GM21737 (cell line): ENCODE measurements around the gene TRAIP.
A peak's percentile ranks its signal among the peaks of the same experiment; 100 is the strongest.
"Not testable (repeated sequence)": the region's sequence is repeated elsewhere in the genome, so short reads cannot be mapped to it uniquely, and the experiment has no call there.

Experiments
- ATAC-seq: cut with Tn5 transposase; IDR thresholded peaks from one replicate; pipeline ENCODE4 v1.9.1; 2021; ENCODE audit warnings: mild to moderate bottlenecking, moderate library complexity; ENCODE audit not compliant: unreplicated experiment

Gene TRAIP, protein sequence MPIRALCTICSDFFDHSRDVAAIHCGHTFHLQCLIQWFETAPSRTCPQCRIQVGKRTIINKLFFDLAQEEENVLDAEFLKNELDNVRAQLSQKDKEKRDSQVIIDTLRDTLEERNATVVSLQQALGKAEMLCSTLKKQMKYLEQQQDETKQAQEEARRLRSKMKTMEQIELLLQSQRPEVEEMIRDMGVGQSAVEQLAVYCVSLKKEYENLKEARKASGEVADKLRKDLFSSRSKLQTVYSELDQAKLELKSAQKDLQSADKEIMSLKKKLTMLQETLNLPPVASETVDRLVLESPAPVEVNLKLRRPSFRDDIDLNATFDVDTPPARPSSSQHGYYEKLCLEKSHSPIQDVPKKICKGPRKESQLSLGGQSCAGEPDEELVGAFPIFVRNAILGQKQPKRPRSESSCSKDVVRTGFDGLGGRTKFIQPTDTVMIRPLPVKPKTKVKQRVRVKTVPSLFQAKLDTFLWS

DNA sequence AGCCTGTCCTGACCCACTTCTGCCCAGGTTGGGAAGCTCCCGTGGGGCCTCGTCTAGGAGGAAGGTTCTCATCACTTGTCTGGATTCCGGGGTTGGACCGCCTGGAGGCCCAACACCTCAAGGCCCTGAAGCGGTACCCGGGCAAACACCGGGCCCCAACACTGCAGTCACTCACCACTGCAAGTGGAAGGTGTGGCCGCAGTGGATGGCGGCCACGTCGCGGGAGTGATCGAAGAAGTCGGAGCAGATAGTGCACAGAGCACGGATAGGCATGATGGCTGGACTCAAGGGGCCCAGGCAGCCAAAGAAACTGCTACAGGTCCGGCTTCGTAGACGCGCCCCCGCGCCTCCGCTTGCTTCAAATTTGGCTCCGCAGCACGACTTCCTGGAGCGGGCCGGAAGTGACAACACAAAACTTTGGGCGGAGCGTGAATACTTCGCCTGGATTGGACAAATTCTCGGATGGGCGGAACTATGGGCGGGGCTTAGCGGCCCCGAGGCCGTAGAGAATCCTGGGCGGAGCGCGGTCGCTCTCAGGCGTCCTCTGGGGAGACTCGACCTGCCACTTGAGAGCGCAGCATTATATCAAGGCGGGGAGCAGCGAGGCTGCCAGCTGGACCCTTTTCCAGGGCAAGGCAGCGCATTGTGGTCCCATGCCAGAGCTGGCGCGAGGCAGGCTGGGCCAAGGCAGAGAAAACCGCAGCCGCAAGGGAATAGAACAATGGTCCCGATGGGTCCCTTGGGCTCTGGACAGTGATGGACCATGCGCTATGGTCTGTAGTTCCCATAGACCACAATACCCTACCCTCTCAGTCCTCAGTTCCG is at the start of gene TRAIP:
Gene TRAIP (minus strand): TSS at position 384 of the 825 bp plus-strand sequence. CDS start 111 bp downstream, at position 273.
- peak; percentile 94 for ATAC-seq

DNA sequence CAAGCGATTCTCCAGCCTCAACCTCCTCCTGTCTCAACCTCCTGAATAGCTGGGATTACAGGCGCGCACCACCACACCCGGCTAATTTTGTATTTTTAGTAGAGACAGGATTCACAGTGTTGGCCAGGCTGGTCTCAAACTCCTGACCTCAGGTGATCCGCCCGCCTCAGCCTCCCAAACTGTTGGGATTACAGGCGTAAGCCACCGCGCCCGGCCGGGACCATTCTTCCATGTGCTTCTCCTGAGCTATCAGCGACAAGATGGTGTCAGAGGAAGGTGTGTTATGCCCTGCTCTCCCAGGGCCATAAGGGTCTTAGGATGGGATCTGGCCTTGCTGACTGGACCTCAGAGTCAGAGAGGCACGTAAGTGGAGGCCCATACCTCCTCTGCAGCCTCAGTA is 48.1 kb upstream of the TRAIP start:
- not testable (repeated sequence) for ATAC-seq

DNA sequence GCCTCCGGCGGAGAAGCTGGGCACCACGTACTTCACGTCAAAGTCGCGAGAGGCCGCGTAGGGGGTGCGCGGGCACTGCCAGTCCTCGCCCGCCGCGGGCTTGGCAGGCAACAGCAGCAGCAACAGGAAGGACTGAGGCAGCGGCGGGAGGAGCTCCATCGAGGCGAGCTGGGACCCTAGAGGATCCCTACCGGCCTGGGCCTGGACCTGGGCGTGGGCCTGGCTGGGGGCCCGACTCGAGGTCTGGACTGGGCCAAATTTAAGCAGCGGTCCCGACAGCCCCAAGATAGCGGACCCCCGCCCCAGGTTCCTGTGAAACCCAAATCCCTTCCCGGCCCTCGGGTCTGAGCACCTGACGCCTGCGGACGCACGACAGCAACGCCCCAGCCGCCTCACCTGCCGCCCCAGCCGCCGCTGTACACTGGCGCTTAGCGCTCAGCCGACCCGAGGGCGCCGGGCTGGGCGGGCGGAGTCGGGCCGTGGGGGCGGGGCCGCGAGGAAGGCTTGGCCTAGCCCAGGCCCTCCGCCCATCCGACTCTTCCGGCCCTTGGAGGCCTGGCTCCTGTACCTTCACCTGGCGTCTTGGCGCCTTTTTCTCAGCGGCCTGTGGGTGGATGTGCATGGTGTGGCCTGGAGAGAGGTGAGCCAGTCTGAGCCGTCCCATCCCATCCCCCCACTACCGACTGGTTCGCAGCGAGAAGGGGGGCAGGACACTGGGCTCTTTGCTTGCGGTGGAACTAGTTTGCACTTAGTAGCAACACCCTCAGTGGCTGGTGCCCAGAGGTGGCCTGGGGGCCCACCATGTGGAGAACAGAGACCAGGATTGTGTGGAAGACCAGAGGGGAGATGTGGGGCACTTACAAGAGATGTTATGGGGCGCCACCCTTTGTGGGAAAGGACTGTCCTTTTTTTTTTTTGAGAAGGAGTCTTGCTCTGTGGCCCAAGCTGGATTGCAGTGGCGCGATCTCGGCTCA is 47.4 kb upstream of the TRAIP start, which contains the start of gene MST1R:
Gene MST1R (minus strand): TSS at position 423 of the 974 bp plus-strand sequence. CDS start 264 bp downstream, at position 159.
- peak; percentile 65 for ATAC-seq

DNA sequence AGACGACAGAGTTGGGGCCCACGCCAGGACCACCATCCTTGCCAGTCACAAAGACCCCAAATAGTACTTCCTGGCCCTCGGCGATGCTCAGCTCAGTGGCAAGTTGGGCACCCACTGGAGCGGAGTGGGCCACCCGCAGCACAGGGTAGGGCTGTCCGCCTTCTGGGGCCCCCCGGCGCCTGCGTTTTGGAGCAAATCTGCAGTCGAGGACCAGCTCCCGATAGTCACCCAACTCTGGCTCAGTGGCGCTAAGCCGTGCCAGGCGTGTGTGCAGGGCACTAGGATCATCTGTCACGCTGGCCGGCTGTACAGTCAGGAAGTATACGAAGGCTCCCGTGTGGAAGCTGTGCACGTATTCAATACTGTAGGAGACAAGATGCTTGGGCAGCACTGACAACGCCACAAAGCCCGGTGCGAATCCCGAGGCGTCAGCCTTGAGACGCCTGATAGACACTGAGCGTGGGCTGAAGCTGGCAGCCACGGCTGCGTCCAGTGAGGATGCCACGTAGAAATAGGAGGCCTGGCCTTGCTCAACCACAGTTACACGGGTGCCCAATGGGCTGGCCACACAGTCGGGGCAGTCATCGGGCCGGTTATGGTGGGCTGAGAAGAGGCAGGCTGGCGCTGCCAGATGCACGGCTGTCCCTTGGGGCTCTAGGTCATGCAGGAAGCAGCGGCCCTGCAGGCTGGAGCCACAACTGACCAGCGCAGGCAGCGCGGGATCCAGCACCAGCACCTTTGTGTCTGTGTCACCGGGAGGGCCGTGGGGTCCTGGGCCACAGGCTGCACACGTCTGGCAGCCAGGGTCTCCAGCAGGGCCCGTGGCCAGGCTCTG is 46.4 kb upstream of the TRAIP start:
- ATAC-seq, result no peak

DNA sequence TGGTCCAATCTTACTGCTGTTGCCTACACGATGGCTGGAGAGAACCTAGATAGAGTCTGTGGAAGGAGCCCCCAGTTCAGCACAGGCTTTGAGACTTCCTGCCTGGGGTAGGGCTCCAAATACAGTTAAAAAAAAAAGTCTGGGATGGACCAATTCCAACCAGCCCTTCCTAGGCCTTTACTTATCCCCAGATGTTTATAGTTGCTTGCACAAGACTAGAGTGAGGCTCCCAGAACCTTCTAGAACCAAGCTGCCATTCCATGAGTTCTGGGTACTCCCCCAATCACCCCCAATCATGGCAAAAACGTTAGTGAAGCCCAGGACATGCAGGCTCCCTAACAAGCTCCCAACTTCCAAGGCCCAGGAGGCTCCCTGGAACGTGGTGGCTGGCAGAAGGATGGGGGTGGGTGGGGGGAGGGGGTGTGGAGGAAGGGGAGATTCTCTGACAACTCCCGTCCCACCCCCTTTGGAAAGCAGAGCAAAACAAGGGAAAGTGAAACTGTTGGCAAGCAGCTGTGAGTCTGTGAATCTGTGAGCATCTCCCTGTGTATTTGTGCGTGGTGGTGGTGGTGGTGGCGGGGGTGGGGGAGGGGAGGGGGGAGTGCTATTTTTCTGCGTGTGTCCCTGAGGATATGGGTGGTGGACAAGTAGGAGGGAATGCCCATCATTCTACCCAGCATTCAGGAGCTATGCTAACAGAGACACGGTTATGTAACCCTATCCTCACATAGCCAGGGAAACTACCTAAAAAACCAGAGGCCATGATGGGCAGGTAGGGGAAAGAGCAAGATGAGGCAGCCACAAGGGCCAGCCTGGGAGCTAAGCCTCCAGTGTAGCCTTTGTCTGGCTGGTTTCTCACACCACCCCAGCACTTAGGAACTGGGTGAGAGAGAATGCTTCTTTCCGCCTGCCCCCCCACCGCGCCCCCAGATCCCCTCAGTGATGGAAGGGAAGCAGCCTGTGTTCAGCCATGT is 45.3 kb upstream of the TRAIP start:
- ATAC-seq, result no peak

DNA sequence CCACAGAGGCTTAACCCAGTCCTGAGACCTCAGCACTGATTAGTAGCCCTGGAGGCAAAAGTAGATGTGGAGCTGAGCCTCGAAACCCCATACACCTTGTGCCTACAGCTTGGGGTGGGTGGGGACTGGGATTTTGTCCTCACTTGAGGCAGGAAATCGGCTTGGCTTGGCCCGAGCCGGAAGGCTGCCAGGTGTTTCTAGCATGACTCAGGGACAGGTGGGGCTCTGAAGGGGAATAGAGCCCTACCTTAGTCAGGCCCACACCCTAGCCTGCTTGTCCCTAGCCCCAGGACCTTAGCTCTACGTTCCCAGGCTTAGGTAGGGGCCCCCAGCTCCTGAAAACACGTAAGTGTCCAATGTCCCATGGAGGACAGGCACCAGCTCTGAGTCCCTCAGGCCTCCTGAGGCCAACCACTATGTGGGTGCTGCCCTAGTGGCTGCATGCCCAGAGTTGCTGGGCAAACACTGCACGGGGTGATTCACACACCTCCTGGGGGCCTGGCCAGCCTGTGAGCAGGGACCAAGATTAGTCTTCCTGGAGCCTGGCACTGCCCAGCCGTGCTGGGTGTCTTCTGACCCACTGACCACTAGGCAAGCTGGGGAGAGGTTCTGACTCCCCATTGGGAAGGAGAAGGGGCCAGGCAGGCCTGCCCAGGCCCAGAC is 44.3 kb upstream of the TRAIP start:
- no peak for ATAC-seq

DNA sequence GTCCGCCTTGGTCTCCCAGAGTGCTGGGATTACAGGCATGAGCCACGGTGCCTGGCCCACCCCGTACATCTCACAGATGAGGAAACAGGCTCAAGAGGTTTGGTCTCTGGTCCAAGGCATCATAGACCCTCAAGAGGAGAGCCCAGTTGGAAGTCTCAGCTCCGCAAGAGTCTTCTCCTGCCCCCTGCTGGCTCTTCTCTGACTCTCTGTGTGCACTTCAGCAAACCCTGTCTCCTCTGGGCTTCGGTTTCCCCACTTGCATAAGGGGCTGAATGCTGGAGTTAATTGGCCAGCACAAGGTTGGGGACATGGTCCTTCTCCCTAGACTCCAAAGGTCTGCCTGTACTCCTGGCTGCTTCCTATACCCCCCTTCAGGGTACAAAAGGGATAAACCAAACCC is 43.5 kb upstream of the TRAIP start:
- ATAC-seq, result no peak

DNA sequence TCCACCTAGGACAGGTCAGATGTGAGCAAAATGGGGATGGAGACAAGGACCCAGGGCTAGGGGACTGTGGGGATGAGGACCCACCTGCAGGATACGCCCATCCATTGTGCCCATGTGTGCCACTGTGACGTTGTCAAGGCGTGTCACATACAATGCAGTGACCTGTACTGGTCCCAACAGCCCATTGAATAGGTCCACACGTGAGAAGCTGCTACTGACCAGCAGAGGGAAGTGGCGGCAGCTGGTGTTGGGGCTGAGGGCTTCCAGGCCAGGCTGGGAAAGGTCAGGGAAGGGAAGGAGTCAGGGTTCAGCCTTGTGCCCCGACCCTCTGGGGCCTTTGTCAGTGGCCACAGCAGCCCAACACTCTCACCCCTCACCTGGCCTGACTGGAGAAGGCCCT is 42.6 kb upstream of the TRAIP start:
- no peak for ATAC-seq

DNA sequence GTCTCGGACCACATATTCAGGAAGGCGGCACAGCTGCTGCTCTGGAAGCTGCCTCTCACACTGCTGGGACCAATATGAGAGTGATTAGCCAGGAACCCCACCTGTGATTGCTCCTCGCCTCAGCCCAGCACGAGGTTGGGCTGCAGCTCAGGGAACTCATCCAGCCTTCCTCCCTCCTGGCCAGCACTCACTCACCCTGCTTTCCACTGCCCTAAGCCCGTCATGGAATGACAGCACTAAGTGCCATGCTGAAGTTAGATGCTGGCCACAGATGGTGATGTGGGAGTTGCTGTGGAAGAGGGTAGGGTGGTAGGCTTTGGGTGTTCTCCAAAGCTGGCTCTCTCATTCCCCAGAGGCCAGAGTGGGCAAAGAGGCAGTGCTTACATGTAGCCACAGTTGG is 40.0 kb upstream of the TRAIP start:
- no peak for ATAC-seq

DNA sequence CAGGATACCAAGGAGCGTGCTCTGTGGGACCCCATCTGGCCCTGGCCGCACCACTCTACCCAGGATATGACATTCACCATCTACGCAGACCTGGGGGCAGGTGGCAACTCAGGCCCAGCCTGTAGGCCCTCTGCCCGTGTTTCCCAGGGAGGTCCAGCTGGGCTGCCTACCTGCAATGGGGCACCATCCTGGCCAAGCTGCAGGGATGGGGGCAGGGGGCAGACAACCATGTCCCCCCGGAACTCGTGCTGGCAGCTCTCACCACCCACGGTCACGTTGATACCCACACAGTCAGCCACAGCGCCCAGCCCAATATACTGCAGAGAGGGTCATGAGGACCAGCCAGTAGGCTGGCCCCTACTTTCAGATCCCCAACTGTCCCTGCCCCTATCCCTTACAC is 39.4 kb upstream of the TRAIP start:
- no peak for ATAC-seq

DNA sequence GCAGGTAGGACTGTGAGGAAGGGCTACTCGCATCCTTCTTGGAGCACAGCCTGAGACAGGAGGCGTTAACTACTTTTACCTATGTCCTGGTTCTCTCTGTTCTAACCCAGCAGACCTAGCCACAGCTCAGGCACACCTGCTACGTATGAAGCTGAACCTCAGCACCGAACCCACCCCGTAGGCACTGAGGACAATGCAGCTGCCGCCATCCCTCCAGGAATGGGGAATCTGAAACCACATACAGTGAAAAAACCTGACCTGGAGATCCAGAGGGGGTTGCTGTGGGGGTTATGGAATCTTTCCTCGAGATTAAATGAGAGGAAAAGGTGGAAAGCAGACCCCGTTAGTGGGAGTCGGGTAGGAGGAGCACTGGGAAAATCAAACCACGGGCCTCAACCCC is 32.9 kb upstream of the TRAIP start:
- ATAC-seq, result no peak

DNA sequence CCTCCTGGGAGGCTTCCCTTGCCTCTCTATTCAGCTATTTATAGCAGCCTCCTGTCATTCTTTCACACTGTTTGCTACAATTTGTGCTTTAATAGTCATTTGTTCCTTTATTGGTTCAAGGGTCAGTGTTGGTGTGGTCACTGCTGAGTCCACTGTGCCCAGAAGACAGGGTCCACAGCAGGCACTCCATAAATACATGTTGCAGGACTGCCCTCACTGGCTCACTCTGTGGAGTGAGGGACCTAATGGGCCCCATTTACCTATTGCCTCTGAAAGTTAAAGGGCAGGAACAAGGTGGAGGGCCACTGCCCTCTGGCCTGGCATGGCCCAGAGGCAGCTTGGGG is 30.5 kb upstream of the TRAIP start:
- no peak for ATAC-seq

DNA sequence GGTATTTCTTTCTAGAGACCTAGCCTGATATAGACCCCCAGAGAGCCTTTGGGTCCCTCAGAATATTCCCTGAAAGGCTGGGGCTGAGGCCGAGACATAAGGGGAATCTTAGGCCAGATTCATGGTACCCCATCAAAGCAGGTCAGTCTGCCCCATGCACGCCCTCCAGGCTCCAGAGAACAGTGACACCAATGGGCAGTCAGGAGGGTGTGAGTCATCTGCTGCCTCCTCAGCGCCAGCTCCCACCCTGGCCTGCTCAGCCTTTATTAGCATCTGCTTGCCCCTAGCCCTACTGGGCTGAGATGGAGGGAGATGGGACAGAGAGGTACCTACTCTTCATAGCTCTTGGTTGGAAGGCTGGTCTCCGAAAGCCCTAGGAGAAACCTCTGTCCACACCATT is 27.6 kb upstream of the TRAIP start:
- ATAC-seq, result no peak

DNA sequence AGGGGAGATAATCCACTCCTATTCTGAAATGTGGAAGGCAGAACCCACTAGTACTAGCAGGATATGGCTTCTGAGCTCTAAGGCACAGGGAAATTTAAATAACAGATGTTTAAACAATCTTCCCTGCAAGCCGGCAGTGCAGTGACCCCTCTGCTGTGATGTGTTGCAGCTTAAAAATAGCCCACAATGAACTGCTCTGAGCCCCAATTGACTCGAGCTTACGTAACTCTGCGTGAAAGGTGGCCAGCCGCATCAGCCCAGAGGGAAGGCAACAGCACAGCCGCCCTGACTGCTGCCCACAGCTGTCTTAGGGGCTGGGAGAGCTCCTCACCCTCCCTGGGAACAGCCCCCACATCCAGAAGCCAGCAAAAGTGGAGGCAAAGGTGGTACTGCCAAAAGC is 25.8 kb upstream of the TRAIP start:
- no peak for ATAC-seq

DNA sequence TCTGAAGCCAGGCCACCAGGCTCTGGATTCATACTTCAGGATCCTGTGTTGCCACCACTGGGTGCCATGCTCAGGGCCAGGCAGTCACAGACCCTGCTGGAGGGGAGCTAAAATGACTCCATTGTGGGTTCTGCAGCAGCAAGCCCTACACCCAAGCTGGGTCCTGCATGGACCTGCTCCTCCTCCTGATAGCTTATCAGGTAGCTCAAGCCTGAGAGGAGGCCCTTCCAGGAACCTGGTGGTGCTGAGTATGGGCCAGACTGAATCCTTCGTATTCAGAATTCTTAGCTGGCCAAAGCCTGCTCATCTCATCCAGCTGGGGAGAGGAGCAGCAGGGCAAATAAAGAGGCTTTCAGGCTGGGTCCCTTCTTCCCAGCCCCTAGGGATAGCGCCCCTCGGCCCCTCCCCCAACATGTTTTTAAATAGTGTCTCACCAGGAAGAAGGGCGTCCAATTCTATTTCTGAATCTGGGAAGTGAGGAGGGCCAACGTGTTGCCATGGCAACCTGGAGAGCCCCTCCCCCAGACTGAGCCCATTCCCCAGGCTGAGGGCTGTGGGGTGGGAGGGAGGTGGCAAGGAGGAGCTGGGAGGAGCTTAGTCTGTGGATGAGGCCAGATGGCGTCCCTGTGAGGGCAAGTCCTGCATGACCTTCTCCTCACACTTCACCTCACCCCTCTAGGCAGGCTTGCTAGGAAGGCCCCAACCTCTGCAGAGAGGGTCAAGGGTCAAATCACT is 24.4 kb upstream of the TRAIP start:
- ATAC-seq, result no peak

DNA sequence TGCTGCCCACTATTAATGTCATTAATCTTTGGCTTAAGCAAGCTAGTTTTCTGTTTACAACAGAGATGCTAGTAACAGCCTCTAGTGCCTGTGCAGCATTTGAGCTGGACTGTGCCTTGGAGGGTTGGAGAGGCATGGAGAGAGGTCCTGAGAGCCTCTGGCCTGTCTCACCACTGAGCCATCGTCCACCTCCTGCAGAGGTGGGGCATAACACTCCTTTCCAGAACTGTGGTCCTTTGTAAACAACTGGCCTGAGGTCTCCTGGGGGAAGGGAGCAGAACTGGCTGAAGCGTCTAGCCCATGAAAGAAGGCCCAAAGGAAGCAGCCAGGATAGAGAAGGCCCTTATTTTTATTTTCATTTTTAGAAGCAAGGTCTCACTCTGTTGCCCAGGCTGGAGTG is 23.4 kb upstream of the TRAIP start:
- ATAC-seq, result no peak

DNA sequence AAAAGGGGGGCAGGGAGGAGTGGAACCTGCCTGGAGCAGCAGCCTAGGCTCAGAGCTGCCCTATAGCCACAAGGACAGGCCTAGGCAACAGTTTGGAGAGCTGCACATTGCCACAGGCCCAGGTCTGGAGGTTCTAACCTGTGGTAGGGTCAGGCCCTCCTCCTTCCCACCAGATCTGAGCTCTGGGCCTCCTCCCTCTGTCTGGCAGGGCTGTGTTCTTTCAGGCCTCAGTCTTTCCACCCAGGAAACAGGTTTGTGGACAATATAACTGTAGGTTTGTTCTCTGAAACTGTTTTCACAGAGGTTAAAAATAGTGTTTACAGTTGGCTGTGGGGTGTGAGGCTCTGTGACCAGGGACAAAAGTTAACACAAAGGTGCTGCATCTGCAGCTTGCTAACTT is 22.3 kb upstream of the TRAIP start:
- ATAC-seq, result no peak

DNA sequence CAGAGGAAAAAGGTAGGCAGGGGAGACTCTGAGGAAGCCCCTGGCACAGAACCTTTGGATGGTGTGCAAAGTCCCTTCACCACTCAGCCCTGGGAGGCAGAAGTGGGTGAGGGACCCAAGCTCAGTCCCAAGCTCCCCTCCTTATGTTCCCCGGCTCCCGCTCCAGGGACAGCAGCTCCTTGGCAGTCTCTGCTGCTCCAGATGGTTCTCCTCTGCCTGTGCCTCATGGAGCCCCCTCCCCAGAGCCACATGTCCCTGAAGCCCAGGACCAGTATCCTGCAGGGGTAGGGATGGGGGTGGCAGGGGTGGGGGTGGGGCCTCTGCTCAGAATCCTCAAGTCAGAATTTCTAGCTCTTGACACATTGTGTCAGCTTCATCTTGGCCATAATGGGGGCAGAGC is 21.4 kb upstream of the TRAIP start:
- no peak for ATAC-seq
